Measurements from ENCODE around the gene GIPC3. TPM values are rescaled to one million over a fixed set of nuclear protein-coding genes. Genes with fewer than 3 reads are reported as not detected.

The GIPC3 gene
- total RNA-seq, 1 experiment from 2014 or later = not detected

GRCh38 chr19:3619631-3620012 is 34.3 kb downstream of the GIPC3 start:
- no peak overlapping the region for H3K9ac ChIP-seq (ENCODE audit: low read length)
- no peaks in the 10 kb centered on the region for H3K27me3 ChIP-seq (ENCODE audit: low read length)
- DNase-seq = no peak
- peaks cover 10% of the 10 kb centered on the region for H3K79me2 ChIP-seq (ENCODE audit: low read length)
- no peaks in the 10 kb centered on the region for H3K4me1 ChIP-seq (ENCODE audit: low read length)
- no peak overlapping the region for H3K4me2 ChIP-seq (ENCODE audit: low read depth, low read length, poor library complexity, severe bottlenecking)
- H3K9me2 ChIP-seq (replicated peaks; ENCODE audit: insufficient read depth, low read length) = no peaks in the 10 kb centered on the region
- no peak overlapping the region for H3K4me3 ChIP-seq (ENCODE audit: low read length)
- H4K20me1 ChIP-seq (ENCODE audit: insufficient read depth, low read depth, low read length) = peaks cover 4% of the 10 kb centered on the region; the same call in 1 of the 2 replicates
- no peak overlapping the region for H3K27ac ChIP-seq (ENCODE audit: low read length)
- no peaks in the 10 kb centered on the region for H3K36me3 ChIP-seq (ENCODE audit: insufficient read depth, low read length)
- no peaks in the 10 kb centered on the region for H3K9me3 ChIP-seq (ENCODE audit: low read length)
- H2AFZ ChIP-seq (ENCODE audit: low read length) = no peak overlapping the region

- Histone ChIP-seq H3K9me2 (replicated peaks; ENCODE audit: insufficient read depth, low read length) (no peaks in the 10 kb centered on the region), H3K4me3 (ENCODE audit: low read length) (no peak overlapping the region), H3K4me2 (ENCODE audit: low read depth, low read length, poor library complexity, severe bottlenecking) (no peak overlapping the region), H3K27ac (ENCODE audit: low read length) (no peak overlapping the region), H3K36me3 (ENCODE audit: insufficient read depth, low read length) (no peaks in the 10 kb centered on the region), H3K27me3 (ENCODE audit: low read length) (no peaks in the 10 kb centered on the region), H3K79me2 (ENCODE audit: low read length) (peaks cover 16% of the 10 kb centered on the region), H4K20me1 (ENCODE audit: insufficient read depth, low read depth, low read length) (peaks cover 8% of the 10 kb centered on the region; the same call in 1 of the 2 replicates), H3K9me3 (ENCODE audit: low read length) (no peaks in the 10 kb centered on the region), H3K9ac (ENCODE audit: low read length) (no peak overlapping the region), H2AFZ (ENCODE audit: low read length) (no peak overlapping the region), H3K4me1 (ENCODE audit: low read length) (peaks cover 6% of the 10 kb centered on the region)
- DNase-seq = no peak
These were observed 35.0 kb downstream of the GIPC3 start for GRCh38 chr19:3620145-3620816.

- Histone ChIP-seq H3K4me2 (ENCODE audit: low read depth, low read length, poor library complexity, severe bottlenecking) (no peak overlapping the region), H3K4me3 (ENCODE audit: low read length) (no peak overlapping the region), H3K36me3 (ENCODE audit: insufficient read depth, low read length) (no peaks in the 10 kb centered on the region), H3K4me1 (ENCODE audit: low read length) (peaks cover 13% of the 10 kb centered on the region), H3K27ac (ENCODE audit: low read length) (no peak overlapping the region), H3K9ac (ENCODE audit: low read length) (no peak overlapping the region), H4K20me1 (ENCODE audit: insufficient read depth, low read depth, low read length) (peaks cover 13% of the 10 kb centered on the region; the same call in 1 of the 2 replicates), H3K9me3 (ENCODE audit: low read length) (no peaks in the 10 kb centered on the region), H3K9me2 (replicated peaks; ENCODE audit: insufficient read depth, low read length) (no peaks in the 10 kb centered on the region), H3K27me3 (ENCODE audit: low read length) (no peaks in the 10 kb centered on the region), H2AFZ (ENCODE audit: low read length) (no peak overlapping the region), H3K79me2 (ENCODE audit: low read length) (peaks cover 23% of the 10 kb centered on the region)
- DNase-seq = no peak
These were observed 35.7 kb downstream of the GIPC3 start for GRCh38 chr19:3620817-3621547.

- peaks cover 17% of the 10 kb centered on the region; the same call in 1 of the 2 replicates for H4K20me1 ChIP-seq (ENCODE audit: insufficient read depth, low read depth, low read length)
- no peak overlapping the region for H3K4me3 ChIP-seq (ENCODE audit: low read length)
- DNase-seq = no peak
- H3K4me2 ChIP-seq (ENCODE audit: low read depth, low read length, poor library complexity, severe bottlenecking) = no peak overlapping the region
- H3K9me3 ChIP-seq (ENCODE audit: low read length) = no peaks in the 10 kb centered on the region
- no peaks in the 10 kb centered on the region for H3K27me3 ChIP-seq (ENCODE audit: low read length)
- H2AFZ ChIP-seq (ENCODE audit: low read length) = no peak overlapping the region
- H3K4me1 ChIP-seq (ENCODE audit: low read length) = peaks cover 13% of the 10 kb centered on the region
- H3K9me2 ChIP-seq (replicated peaks; ENCODE audit: insufficient read depth, low read length) = no peaks in the 10 kb centered on the region
- peaks cover 30% of the 10 kb centered on the region for H3K79me2 ChIP-seq (ENCODE audit: low read length)
- no peaks in the 10 kb centered on the region for H3K36me3 ChIP-seq (ENCODE audit: insufficient read depth, low read length)
- H3K9ac ChIP-seq (ENCODE audit: low read length) = no peak overlapping the region
- H3K27ac ChIP-seq (ENCODE audit: low read length) = no peak overlapping the region
These were observed 36.4 kb downstream of the GIPC3 start for GRCh38 chr19:3621689-3622088.

GRCh38 chr19:3622224-3622623 is 36.9 kb downstream of the GIPC3 start:
- Histone ChIP-seq H2AFZ (ENCODE audit: low read length) (no peak overlapping the region), H3K9me2 (replicated peaks; ENCODE audit: insufficient read depth, low read length) (no peaks in the 10 kb centered on the region), H3K27me3 (ENCODE audit: low read length) (no peaks in the 10 kb centered on the region), H3K9ac (ENCODE audit: low read length) (no peak overlapping the region), H3K9me3 (ENCODE audit: low read length) (no peaks in the 10 kb centered on the region), H4K20me1 (ENCODE audit: insufficient read depth, low read depth, low read length) (peaks cover 17% of the 10 kb centered on the region; the same call in 1 of the 2 replicates), H3K36me3 (ENCODE audit: insufficient read depth, low read length) (no peaks in the 10 kb centered on the region), H3K27ac (ENCODE audit: low read length) (no peak overlapping the region), H3K79me2 (ENCODE audit: low read length) (peaks cover 30% of the 10 kb centered on the region), H3K4me3 (ENCODE audit: low read length) (no peak overlapping the region), H3K4me1 (ENCODE audit: low read length) (peaks cover 16% of the 10 kb centered on the region), H3K4me2 (ENCODE audit: low read depth, low read length, poor library complexity, severe bottlenecking) (no peak overlapping the region)
- DNase-seq = no peak

DNA sequence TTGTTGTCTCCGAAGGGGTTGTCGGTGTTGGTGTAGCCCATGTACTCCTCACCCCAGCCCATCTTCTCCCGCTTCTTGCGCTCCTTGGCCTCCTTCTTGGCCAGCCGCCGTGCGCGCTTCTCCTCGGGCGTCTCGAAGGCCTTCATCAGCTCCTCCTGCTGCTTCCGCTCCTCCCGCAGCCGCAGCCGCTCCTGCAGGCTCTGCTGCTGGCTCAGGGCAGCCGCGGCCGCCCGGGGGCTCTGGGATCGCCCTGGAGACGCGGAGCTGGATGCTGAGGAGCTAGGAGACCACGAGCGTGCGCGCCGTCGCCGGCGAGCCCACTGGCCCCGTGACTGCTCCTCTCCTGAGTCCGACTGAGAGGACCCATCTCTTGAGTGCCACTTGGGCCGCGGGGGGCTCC is 38.4 kb downstream of the GIPC3 start:
- no peaks in the 10 kb centered on the region for H3K9me2 ChIP-seq (replicated peaks; ENCODE audit: insufficient read depth, low read length)
- peaks cover 18% of the 10 kb centered on the region for H3K4me1 ChIP-seq (ENCODE audit: low read length)
- no peaks in the 10 kb centered on the region for H3K27me3 ChIP-seq (ENCODE audit: low read length)
- H3K9me3 ChIP-seq (ENCODE audit: low read length) = no peaks in the 10 kb centered on the region
- H3K4me2 ChIP-seq (ENCODE audit: low read depth, low read length, poor library complexity, severe bottlenecking) = no peak overlapping the region
- H3K79me2 ChIP-seq (ENCODE audit: low read length) = peaks cover 30% of the 10 kb centered on the region
- peaks cover 17% of the 10 kb centered on the region; the same call in 1 of the 2 replicates for H4K20me1 ChIP-seq (ENCODE audit: insufficient read depth, low read depth, low read length)
- DNase-seq = no peak
- no peak overlapping the region for H3K27ac ChIP-seq (ENCODE audit: low read length)
- H3K9ac ChIP-seq (ENCODE audit: low read length) = no peak overlapping the region
- no peaks in the 10 kb centered on the region for H3K36me3 ChIP-seq (ENCODE audit: insufficient read depth, low read length)
- no peak overlapping the region for H2AFZ ChIP-seq (ENCODE audit: low read length)
- H3K4me3 ChIP-seq (ENCODE audit: low read length) = no peak overlapping the region

GRCh38 chr19:3625996-3626472 is 40.8 kb downstream of the GIPC3 start:
- no peak overlapping the region for H3K27ac ChIP-seq (ENCODE audit: low read length)
- peak; percentile 53 for DNase-seq
- peak overlapping the region; percentile 98 for H3K4me3 ChIP-seq (ENCODE audit: low read length)
- H3K27me3 ChIP-seq (ENCODE audit: low read length) = no peaks in the 10 kb centered on the region
- no peaks in the 10 kb centered on the region for H3K9me2 ChIP-seq (replicated peaks; ENCODE audit: insufficient read depth, low read length)
- peaks cover 18% of the 10 kb centered on the region for H3K4me1 ChIP-seq (ENCODE audit: low read length)
- H3K9me3 ChIP-seq (ENCODE audit: low read length) = no peaks in the 10 kb centered on the region
- peaks cover 17% of the 10 kb centered on the region; the same call in 1 of the 2 replicates for H4K20me1 ChIP-seq (ENCODE audit: insufficient read depth, low read depth, low read length)
- peak overlapping the region; percentile 87 for H3K4me2 ChIP-seq (ENCODE audit: low read depth, low read length, poor library complexity, severe bottlenecking)
- H3K9ac ChIP-seq (ENCODE audit: low read length) = peak overlapping the region; percentile 91
- H3K79me2 ChIP-seq (ENCODE audit: low read length) = peaks cover 30% of the 10 kb centered on the region
- H3K36me3 ChIP-seq (ENCODE audit: insufficient read depth, low read length) = no peaks in the 10 kb centered on the region
- no peak overlapping the region for H2AFZ ChIP-seq (ENCODE audit: low read length)

Measured in Karpas-422 (cell line).